Naive thymus-derived CD4-positive, alpha-beta T cell (primary cell): Measurements from ENCODE around the gene RUVBL2. TPM values are rescaled to one million over a fixed set of nuclear protein-coding genes. Genes with fewer than 3 reads are reported as not detected.

Experiments
- ATAC-seq: fragments of 150-1000 bp; cut with Tn5 transposase; 2 replicates; pipeline ENCODE4 v1.10.0; 2021; ENCODE audit warnings: mild to moderate bottlenecking, moderate library complexity
- CTCF ChIA-PET: fragments of 350-600 bp; sonication (Branson Sonifier 250); formaldehyde crosslinking; loops from one replicate; lab custom pipeline; 2021; ENCODE audit warnings: antibody characterized with exemption; lab: Charles Lee
- POLR2A ChIA-PET: fragments of 350-600 bp; sonication (Branson Sonifier 250); formaldehyde crosslinking; loops from one replicate; lab custom pipeline; 2021; ENCODE audit warnings: antibody characterized with exemption, inconsistent platforms; lab: Charles Lee
- DNase-seq, 9 donors: peaks; one replicate each; pipeline versions ENCODE4 v3.0.0 to v3.0.0-alpha.2; 2020 to 2022; ENCODE audit warnings: mixed read lengths in 1 of 9
- H3K27ac ChIP-seq: one replicate; pipeline ENCODE4 v1.7.0; 2013; ENCODE audit warnings: mild to moderate bottlenecking, low read depth, low read length, moderate library complexity
- H3K27me3 ChIP-seq, 2 donors: one replicate each; pipeline ENCODE4 v1.7.0; 2013; ENCODE audit warnings: low read length in 2 of 2, mild to moderate bottlenecking in 2 of 2, moderate library complexity in 2 of 2; ENCODE audit not compliant: control insufficient read depth in 2 of 2, insufficient read depth in 2 of 2
- H3K36me3 ChIP-seq, 3 experiments: 1 replicate in 2 of 3; 2 replicates in 1 of 3; pipeline ENCODE4 v1.7.0; 2013; ENCODE audit warnings: low read length in 3 of 3, mild to moderate bottlenecking in 3 of 3, moderate library complexity in 1 of 3; ENCODE audit not compliant: insufficient read depth in 3 of 3, control insufficient read depth in 2 of 3
- H3K4me1 ChIP-seq, 2 donors: one replicate each; pipeline ENCODE4 v1.7.0; 2013; ENCODE audit warnings: low read length in 2 of 2, mild to moderate bottlenecking in 2 of 2, moderate library complexity in 1 of 2; ENCODE audit not compliant: control insufficient read depth in 2 of 2, insufficient read depth in 2 of 2
- H3K4me3 ChIP-seq: 2 replicates; pipeline ENCODE4 v1.7.0; 2013; ENCODE audit warnings: mild to moderate bottlenecking, low read length
- H3K9me3 ChIP-seq, 3 experiments: 1 replicate in 2 of 3; 2 replicates in 1 of 3; pipeline ENCODE4 v1.7.0; 2013; ENCODE audit warnings: low read length in 3 of 3; ENCODE audit not compliant: control insufficient read depth in 2 of 3
- H3K27ac Mint-ChIP-seq, 9 donors: one replicate each; pipeline ENCODE4 v1.8.0; 2020 to 2022; ENCODE audit warnings: mixed read lengths in 9 of 9, mild to moderate bottlenecking in 8 of 9, moderate library complexity in 5 of 9, inconsistent platforms in 2 of 9
- H3K27me3 Mint-ChIP-seq, 5 donors: one replicate each; pipeline ENCODE4 v1.8.0; 2021 to 2022; ENCODE audit warnings: mixed read lengths in 5 of 5, mild to moderate bottlenecking in 1 of 5
- H3K36me3 Mint-ChIP-seq, 5 donors: one replicate each; pipeline ENCODE4 v1.8.0; 2020 to 2022; ENCODE audit warnings: mixed read lengths in 5 of 5, mild to moderate bottlenecking in 3 of 5, inconsistent platforms in 1 of 5
- H3K4me1 Mint-ChIP-seq, 7 donors: one replicate each; pipeline ENCODE4 v1.8.0; 2020 to 2022; ENCODE audit warnings: mixed read lengths in 7 of 7, mild to moderate bottlenecking in 3 of 7, inconsistent platforms in 1 of 7
- H3K4me3 Mint-ChIP-seq, 10 donors: one replicate each; pipeline ENCODE4 v1.8.0; 2020 to 2022; ENCODE audit warnings: mild to moderate bottlenecking in 10 of 10, mixed read lengths in 10 of 10, moderate library complexity in 6 of 10, inconsistent platforms in 2 of 10
- H3K9me3 Mint-ChIP-seq, 11 donors: one replicate each; pipeline ENCODE4 v1.8.0; 2020 to 2022; ENCODE audit warnings: mixed read lengths in 11 of 11, mild to moderate bottlenecking in 4 of 11, inconsistent platforms in 1 of 11, moderate library complexity in 1 of 11
- intact Hi-C, 2 donors: fragments of 100-400 bp; cut with micrococcal nuclease; formaldehyde crosslinking; loops; one replicate each; pipeline ENCODE4 v1.15.1; 2023
- polyA plus RNA-seq, 2 donors: library from polyadenylated mRNA; unstranded; fragments of 300-500 nt; fragmentation: Illumina TruSeq; gene quantifications; one replicate each; pipeline ENCODE4 v1.2.3, GENCODE V29; 2021
- total RNA-seq, 6 experiments: library from RNA in 5 of 6; stranded (reverse) in 5 of 6; gene quantifications; 1 replicate in 5 of 6; 2 replicates in 1 of 6; pipeline ENCODE4 v1.2.3 and lab custom pipeline; 2021 to 2026

The RUVBL2 gene
- total and polyA plus RNA-seq, 7 experiments from 2014 or later: 23.4 to 94.0 (median 32.0) TPM

DNA sequence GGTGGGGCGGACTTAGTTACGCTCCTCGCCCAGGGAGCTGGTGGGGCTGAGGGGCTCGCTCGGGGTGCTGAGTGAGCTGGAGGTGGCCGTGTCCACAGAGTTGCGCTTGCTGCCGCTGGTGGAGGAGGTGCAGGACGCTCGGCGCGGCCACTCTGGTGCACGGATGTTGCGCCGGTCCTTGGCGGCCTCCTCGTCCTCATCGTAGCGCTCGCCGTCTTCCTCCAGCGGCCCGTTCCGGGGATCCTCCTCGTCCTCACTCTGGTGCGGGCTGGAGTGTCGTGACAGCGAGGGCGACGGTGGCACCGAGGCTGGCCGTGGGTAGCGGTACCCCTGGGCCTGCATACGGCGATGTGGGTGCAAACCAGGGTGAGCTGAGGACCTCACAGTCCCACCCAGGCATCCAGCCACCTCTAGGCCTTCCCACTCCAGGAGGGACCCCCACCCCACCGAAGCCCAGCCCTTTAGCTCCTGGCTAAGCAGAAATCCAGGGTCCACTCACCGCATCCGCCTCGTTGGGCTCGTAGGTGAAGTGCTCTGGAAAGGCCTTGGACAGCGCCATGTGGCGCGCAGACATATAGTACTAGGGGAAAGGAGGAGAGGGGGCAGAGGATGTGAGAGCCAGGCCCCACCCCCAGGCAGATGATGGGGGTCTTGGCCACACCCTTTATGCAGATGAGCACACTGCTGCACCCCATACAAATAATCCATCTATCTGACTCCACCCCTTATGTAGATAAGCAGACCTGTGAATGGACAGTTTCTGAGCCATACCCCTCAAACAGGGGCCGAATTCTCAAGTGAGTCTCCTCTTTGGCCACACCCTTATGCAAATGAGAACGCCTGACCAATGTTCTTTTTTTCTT lies 24.2 kb upstream of the RUVBL2 start:
- no peak overlapping the region for H3K27ac Mint-ChIP-seq
- Histone ChIP-seq H3K36me3 (peaks cover 0 to 59% (median 6%) of the 10 kb centered on the region in 3 experiments), H3K9me3 (no peaks in the 10 kb centered on the region), H3K27ac (no peak overlapping the region), H3K27me3 (no peaks in the 10 kb centered on the region), H3K4me3 (no peak overlapping the region), H3K4me1 (peaks cover 11 to 14% of the 10 kb centered on the region in 2 donors)
- CTCF ChIA-PET: interaction anchor here (0.6 to 2.9 kb wide), 14 partner anchors 9 to 1197 kb away, joined by 3 to 20 read pairs (median 4); partner anchors contain the start of genes BAX, GYS1, PPP1R15A and RUVBL2
- no peaks in the 10 kb centered on the region for H3K27me3 Mint-ChIP-seq
- intact Hi-C loops: loop anchor here (2.0 to 5.0 kb wide), 4 partner anchors 15 to 637 kb away; partner anchors contain the start of genes BAX (in 1 of the 2), CA11 (in 1 of the 2) and LMTK3 (in 1 of the 2)
- H3K4me3 Mint-ChIP-seq: peak overlapping the region in 1 of 10 donors; percentile 69
- ATAC-seq (no peak), DNase-seq (no peak)
- H3K9me3 Mint-ChIP-seq: peaks cover 0 to 5% (median 0%) of the 10 kb centered on the region in 11 donors
- peaks cover 8 to 39% (median 34%) of the 10 kb centered on the region in 7 donors for H3K4me1 Mint-ChIP-seq
- peaks cover 0 to 28% (median 11%) of the 10 kb centered on the region in 5 donors for H3K36me3 Mint-ChIP-seq
- POLR2A ChIA-PET: interaction anchor here (0.8 to 1.3 kb wide), 5 partner anchors 10 to 24 kb away, joined by 3 to 6 read pairs (median 4); partner anchors contain the start of genes GYS1 and RUVBL2

DNA sequence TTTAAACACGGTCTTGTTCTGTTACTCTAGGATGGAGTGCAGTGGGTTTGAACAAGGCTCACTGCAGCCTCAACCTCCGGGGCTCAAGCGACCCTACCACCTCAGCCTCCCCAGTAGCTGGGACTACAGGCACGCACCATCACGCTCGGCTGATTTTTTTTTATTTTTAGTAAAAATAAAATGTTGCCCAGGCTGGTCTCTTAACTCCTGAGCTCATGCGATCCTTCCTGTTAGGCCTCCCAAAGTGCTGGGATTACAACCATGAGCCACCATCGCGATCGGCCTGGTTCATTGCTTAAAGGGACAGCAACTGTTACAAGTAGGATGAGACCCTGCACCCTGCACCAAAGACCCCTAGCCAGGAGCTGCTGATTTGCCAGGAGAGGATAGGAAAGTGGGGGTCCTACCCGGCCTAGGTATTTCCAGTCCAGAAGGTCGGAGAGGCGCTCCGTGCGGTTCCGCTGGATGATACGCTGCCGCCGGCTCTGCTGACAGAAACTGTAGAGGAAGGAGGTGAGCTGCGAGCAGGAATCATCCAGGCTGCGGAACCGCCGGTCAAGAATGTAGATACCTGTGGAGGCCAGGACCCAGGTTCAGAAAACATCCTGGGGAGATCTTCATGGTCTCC lies 23.4 kb upstream of the RUVBL2 start:
- Histone ChIP-seq H3K36me3 (peaks cover 0 to 61% (median 6%) of the 10 kb centered on the region in 3 experiments), H3K27ac (no peak overlapping the region), H3K27me3 (no peaks in the 10 kb centered on the region), H3K4me1 (peaks cover 9 to 12% of the 10 kb centered on the region in 2 donors), H3K9me3 (no peaks in the 10 kb centered on the region), H3K4me3 (no peak overlapping the region)
- Mint-ChIP-seq H3K4me3 (no peak overlapping the region), H3K9me3 (peaks cover 0 to 5% (median 0%) of the 10 kb centered on the region in 11 donors), H3K36me3 (peaks cover 0 to 28% (median 9%) of the 10 kb centered on the region in 5 donors), H3K27me3 (no peaks in the 10 kb centered on the region), H3K4me1 (peaks cover 5 to 32% (median 27%) of the 10 kb centered on the region in 7 donors), H3K27ac (no peak overlapping the region)
- CTCF ChIA-PET: interaction anchor here (0.6 to 2.9 kb wide), 24 partner anchors 8 to 878 kb away, joined by 3 to 20 read pairs (median 4); partner anchors contain the start of genes BAX, DHDH, PPP1R15A and RUVBL2
- POLR2A ChIA-PET: interaction anchor here (0.7 to 1.3 kb wide), 9 partner anchors 8 to 325 kb away, joined by 3 to 6 read pairs (median 4); partner anchors contain the start of genes GYS1 and RUVBL2
- DNase-seq: no peak
- intact Hi-C loops: loop anchor here in 1 of 2 donors (2.0 kb wide), 1 partner anchor 15 kb away; the partner anchor contains the start of gene BAX
- no peak for ATAC-seq

DNA sequence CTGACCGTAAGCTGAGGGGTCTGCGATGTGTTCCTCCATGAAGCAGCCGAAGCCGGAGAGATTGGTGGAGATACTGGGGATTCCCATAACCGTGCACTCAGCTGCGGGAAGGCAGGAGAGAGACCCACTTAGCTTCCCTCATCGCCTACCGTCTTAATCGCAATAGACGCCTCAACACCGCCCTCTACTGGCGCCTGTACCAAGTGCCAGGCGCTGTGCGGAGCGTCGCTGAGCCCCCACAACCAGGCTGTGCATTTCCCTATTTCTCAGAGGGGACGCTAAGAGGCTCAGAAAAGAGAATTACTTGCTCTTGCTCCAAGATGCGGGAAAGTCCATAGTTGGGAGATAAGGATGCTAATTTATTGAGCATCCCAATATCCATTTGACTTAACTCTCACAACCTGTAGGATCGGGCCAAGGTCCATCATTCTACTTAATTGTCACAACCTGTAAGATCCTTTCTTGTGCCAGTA lies 22.7 kb upstream of the RUVBL2 start:
- peak; percentile 85 for ATAC-seq
- CTCF ChIA-PET: interaction anchor here (0.6 to 2.9 kb wide), 25 partner anchors 8 to 877 kb away, joined by 3 to 20 read pairs (median 4); partner anchors contain the start of genes BAX, DHDH, GYS1 and PPP1R15A
- Histone ChIP-seq H3K36me3 (peaks cover 0 to 61% (median 6%) of the 10 kb centered on the region in 3 experiments), H3K27ac (no peak overlapping the region), H3K9me3 (no peaks in the 10 kb centered on the region), H3K27me3 (no peaks in the 10 kb centered on the region), H3K4me1 (peaks cover 8 to 11% of the 10 kb centered on the region in 2 donors), H3K4me3 (no peak overlapping the region)
- Mint-ChIP-seq H3K27ac (peak overlapping the region in 4 of 9 donors; percentile 26 to 77 (median 42)), H3K4me3 (peak overlapping the region in 1 of 10 donors; percentile 18), H3K9me3 (no peaks in the 10 kb centered on the region), H3K36me3 (peaks cover 0 to 24% (median 8%) of the 10 kb centered on the region in 5 donors), H3K4me1 (peaks cover 5 to 26% (median 20%) of the 10 kb centered on the region in 7 donors), H3K27me3 (no peaks in the 10 kb centered on the region)
- intact Hi-C loops: loop anchor here (1.0 to 2.0 kb wide), 7 partner anchors 16 to 325 kb away; partner anchors contain the start of genes BAX (in 1 of the 2), CA11 (in 1 of the 2) and DHDH (in 1 of the 2)
- POLR2A ChIA-PET: interaction anchor here (0.7 to 1.3 kb wide), 9 partner anchors 9 to 338 kb away, joined by 3 to 4 read pairs (median 3); no protein-coding TSS in a partner anchor
- peak; percentile 57 to 81 (median 72) for DNase-seq

DNA sequence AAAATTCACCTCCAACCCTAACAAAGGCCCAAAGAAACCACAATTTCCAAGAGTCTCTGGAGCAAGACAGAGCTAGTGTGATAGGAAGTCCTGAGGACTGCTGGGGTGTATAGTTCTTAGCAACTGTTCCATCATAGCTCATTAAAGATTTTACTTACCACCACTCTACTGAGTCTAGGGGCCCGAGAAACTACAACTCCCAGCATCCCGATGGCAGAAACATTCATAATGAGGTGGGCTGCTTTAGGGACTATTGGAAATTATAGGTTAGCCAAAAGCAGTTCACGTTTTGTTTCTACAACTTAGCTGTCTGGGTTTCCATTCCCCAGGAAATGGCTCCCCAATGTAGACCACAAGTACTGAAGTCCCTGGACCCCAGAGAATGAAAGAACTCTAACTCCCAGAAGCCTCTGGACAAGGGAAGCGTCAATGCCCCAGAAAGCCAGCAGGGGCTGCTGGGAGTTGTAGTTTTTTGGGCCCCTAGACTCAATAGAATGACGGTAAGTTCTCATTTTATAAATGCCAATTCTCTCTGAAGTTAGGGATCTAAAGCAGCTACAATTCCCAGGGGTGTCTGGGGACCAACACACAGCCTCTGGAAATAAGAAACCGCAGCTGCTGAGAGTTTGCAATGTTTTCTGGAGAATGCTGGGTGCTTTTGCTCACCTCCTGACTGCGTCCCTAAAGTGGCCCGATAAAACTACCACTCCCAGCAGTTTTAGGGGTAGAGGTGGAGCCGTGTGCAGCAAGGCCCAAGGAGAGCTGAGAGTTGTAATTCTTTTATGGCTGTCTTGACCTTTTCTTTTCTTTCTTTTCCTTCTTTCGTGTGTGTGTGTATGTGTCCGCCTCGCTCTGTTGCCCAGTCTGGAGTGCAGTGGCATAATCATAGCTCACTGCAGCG lies 17.5 kb upstream of the RUVBL2 start:
- Mint-ChIP-seq H3K27ac (peak overlapping the region in 2 of 9 donors; percentile 3 to 23), H3K9me3 (no peaks in the 10 kb centered on the region)

DNA sequence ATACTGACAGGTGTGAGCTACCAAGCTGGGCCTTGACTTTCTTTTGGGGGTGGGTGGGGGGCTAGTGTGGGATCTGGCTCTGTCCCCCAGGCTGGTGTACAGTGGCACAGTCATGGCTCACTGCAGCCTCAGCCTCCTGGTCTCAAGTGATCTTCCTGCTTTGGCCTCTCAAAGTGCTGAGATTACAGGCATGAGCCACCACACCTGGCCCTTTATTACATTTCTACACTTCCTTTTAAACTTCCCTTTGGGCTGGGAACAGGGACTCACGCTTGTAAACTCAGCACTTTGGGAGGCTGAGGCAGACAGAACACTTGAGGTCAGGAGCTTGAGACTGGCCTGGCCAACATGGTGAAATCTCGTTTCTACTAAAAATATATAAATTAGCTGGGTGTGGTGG lies 16.6 kb upstream of the RUVBL2 start:
- Mint-ChIP-seq H3K27me3 (no peaks in the 10 kb centered on the region), H3K9me3 (no peaks in the 10 kb centered on the region), H3K36me3 (peaks cover 0 to 24% (median 8%) of the 10 kb centered on the region in 5 donors), H3K4me3 (no peak overlapping the region), H3K27ac (peak overlapping the region in 1 of 9 donors; percentile 3), H3K4me1 (peaks cover 0 to 6% (median 0%) of the 10 kb centered on the region in 7 donors)
- POLR2A ChIA-PET: interaction anchor here (1.4 to 2.6 kb wide), 2 partner anchors 11 to 16 kb away, joined by 7 to 8 read pairs; partner anchors contain the start of genes FTL, GYS1 and RUVBL2
- Histone ChIP-seq H3K36me3 (peaks cover 0 to 24% (median 9%) of the 10 kb centered on the region in 3 experiments), H3K9me3 (no peaks in the 10 kb centered on the region), H3K27me3 (no peaks in the 10 kb centered on the region), H3K4me3 (no peak overlapping the region), H3K4me1 (no peaks in the 10 kb centered on the region), H3K27ac (no peak overlapping the region)
- DNase-seq: no peak
- CTCF ChIA-PET: interaction anchor here (1.1 to 1.7 kb wide), 3 partner anchors 9 to 17 kb away, joined by 3 to 5 read pairs (median 3); partner anchors contain the start of gene RUVBL2
- ATAC-seq: no peak
- intact Hi-C loops: no loop called here

More for the DNA sequence above, 17.5 kb upstream of the RUVBL2 start:
- peaks cover 0 to 24% (median 9%) of the 10 kb centered on the region in 3 experiments for H3K36me3 ChIP-seq
- no peak overlapping the region for H3K27ac ChIP-seq
- no peaks in the 10 kb centered on the region for H3K9me3 ChIP-seq
- H3K27me3 ChIP-seq: no peaks in the 10 kb centered on the region
- no peak overlapping the region for H3K4me3 ChIP-seq
- ChIA-PET POLR2A (interaction anchor here (0.6 to 2.6 kb wide), 6 partner anchors 10 to 339 kb away, joined by 3 to 8 read pairs (median 4); partner anchors contain the start of genes DBP, FTL, GYS1 and RUVBL2), CTCF (interaction anchor here (1.0 to 1.7 kb wide), 3 partner anchors 8 to 24 kb away, joined by 3 to 5 read pairs (median 3); partner anchors contain the start of gene RUVBL2)
- intact Hi-C loops: no loop called here
- peaks cover 0 to 19% (median 8%) of the 10 kb centered on the region in 5 donors for H3K36me3 Mint-ChIP-seq
- no peaks in the 10 kb centered on the region for H3K4me1 ChIP-seq
- ATAC-seq (peak; percentile 78), DNase-seq (peak in 6 of 9 donors; percentile 34 to 53 (median 50))
- no peaks in the 10 kb centered on the region for H3K27me3 Mint-ChIP-seq
- peaks cover 0 to 7% (median under 1%) of the 10 kb centered on the region in 7 donors for H3K4me1 Mint-ChIP-seq
- no peak overlapping the region for H3K4me3 Mint-ChIP-seq
